Left lung (tissue), 14 donors: ENCODE results near the gene WTAP. TPM values are rescaled to one million over a fixed set of nuclear protein-coding genes. Genes with fewer than 3 reads are reported as not detected.
A peak's percentile ranks its signal among the peaks of the same experiment; 100 is the strongest.

Experiments
- ATAC-seq: fragments of 200-7000 bp; cut with Tn5 transposase; one replicate; pipeline ENCODE4 v1.9.1; 2020; ENCODE audit warnings: moderate library complexity
- DNase-seq, 4 donors: peaks; one replicate each; pipeline ENCODE4 v3.0.0-alpha.2; 2013 to 2020
- H3K27ac ChIP-seq, 2 donors: fragments of 200-600 bp; sonication (generic) in 1 of 2; one replicate each; pipeline versions ENCODE4 v1.5.0 to v1.8.0; 2020 to 2021
- H3K27me3 ChIP-seq, 2 donors: fragments of 200-600 bp; sonication (generic) in 1 of 2; one replicate each; pipeline versions ENCODE4 v1.5.0 to v1.8.0; 2020 to 2021
- H3K36me3 ChIP-seq, 2 donors: fragments of 200-600 bp; sonication (generic) in 1 of 2; one replicate each; pipeline versions ENCODE4 v1.5.0 to v1.8.0; 2020 to 2021
- H3K4me1 ChIP-seq, 2 donors: fragments of 200-600 bp; one replicate each; pipeline ENCODE4 v1.8.0; 2021
- H3K4me3 ChIP-seq, 2 donors: fragments of 200-600 bp; sonication (generic) in 1 of 2; one replicate each; pipeline versions ENCODE4 v1.5.0 to v1.8.0; 2020 to 2021; ENCODE audit warnings: mild to moderate bottlenecking in 1 of 2
- H3K9me3 ChIP-seq, 2 donors: fragments of 200-600 bp; sonication (generic) in 1 of 2; one replicate each; pipeline versions ENCODE4 v1.5.0 to v1.8.0; 2020 to 2021
- intact Hi-C, 2 donors: fragments of 100-400 bp; cut with DNase I; formaldehyde crosslinking; loops; one replicate each; pipeline versions ENCODE4 v1.11.2 to v1.14.2; 2022
- long read RNA-seq, 12 donors: library from polyadenylated mRNA in 2 of 12; unstranded in 2 of 12; transcript quantifications; one replicate each; pipeline ENCODE4 v2.0.0 and lab custom pipeline, GENCODE V29; 2019 to 2026
- polyA plus RNA-seq, 6 donors: library from polyadenylated mRNA; unstranded; fragments of 120-200 nt; gene quantifications; one replicate each; pipeline ENCODE4 v1.2.1, GENCODE V29; 2013; ENCODE audit not compliant: insufficient read length in 6 of 6
- total RNA-seq, 2 donors: library from RNA; stranded (reverse); fragmentation: NEBNext Ultra II Directional; extraction: Animal tissue kit (Norgen Biotek cat#: 25700); gene quantifications; one replicate each; pipeline ENCODE4 v1.2.1, GENCODE V29; 2021
- TF ChIP-seq, protein P1 (sequence below), 2 donors: fragments of 200-600 bp; sonication (generic) in 1 of 2; IDR thresholded peaks; one replicate each; pipeline versions ENCODE4 v1.5.0 to v1.8.0; 2021; ENCODE audit warnings: antibody characterized with exemption in 2 of 2
- donor health status: DM: no; HTN: yes; CAD: no.
- donor health status: DM: no; HTN: no; CAD: no.

The WTAP gene
- total RNA-seq (100 to 1,000 TPM in 1 of 2 donors, 10 to 100 TPM in 1; 66.6 to 104 TPM), polyA plus RNA-seq (100 to 1,000 TPM; 116 to 135 (median 128) TPM)
- long read RNA-seq, donor 1, transcript WTAP-201 (6 exons, 1,622 nt): major isoform, 28 of 69 reads
- long read RNA-seq, donor 1, partial matches to known transcripts: 36 of 69 reads
- long read RNA-seq, donor 1, other reads (novel, unspliced or antisense): 0 of 69 reads
- long read RNA-seq, donor 2, transcript WTAP-202 (8 exons, 3,656 nt): minor isoform, 6 of 56 reads
- long read RNA-seq, donor 2, transcript WTAP-206 (8 exons, 2,109 nt): minor isoform, 7 of 56 reads
- long read RNA-seq, donor 2, transcript WTAP-201 (6 exons, 1,622 nt): major isoform, 19 of 56 reads
- long read RNA-seq, donor 2, partial matches to known transcripts: 22 of 56 reads
- long read RNA-seq, donor 2, other reads (novel, unspliced or antisense): 0 of 56 reads
- long read RNA-seq, donor 3, transcript WTAP-201 (6 exons, 1,622 nt): major isoform, 22 of 72 reads
- long read RNA-seq, donor 3, partial matches to known transcripts: 44 of 72 reads
- long read RNA-seq, donor 3, other reads (novel, unspliced or antisense): 0 of 72 reads
- long read RNA-seq, donor 4, partial matches to known transcripts: 6 of 11 reads
- long read RNA-seq, donor 4, other reads (novel, unspliced or antisense): 3 of 11 reads
- long read RNA-seq, donor 5, transcript WTAP-201 (6 exons, 1,622 nt): major isoform, 23 of 80 reads
- long read RNA-seq, donor 5, transcript WTAP-206 (8 exons, 2,109 nt): minor isoform, 12 of 80 reads
- long read RNA-seq, donor 5, partial matches to known transcripts: 40 of 80 reads
- long read RNA-seq, donor 5, other reads (novel, unspliced or antisense): 0 of 80 reads
- long read RNA-seq, donor 6, transcript WTAP-201 (6 exons, 1,622 nt): major isoform, 18 of 37 reads
- long read RNA-seq, donor 6, partial matches to known transcripts: 11 of 37 reads
- long read RNA-seq, donor 6, other reads (novel, unspliced or antisense): 0 of 37 reads
- long read RNA-seq, donor 7, transcript WTAP-201 (6 exons, 1,622 nt): major isoform, 5 of 17 reads
- long read RNA-seq, donor 7, partial matches to known transcripts: 5 of 17 reads
- long read RNA-seq, donor 7, other reads (novel, unspliced or antisense): 0 of 17 reads
- long read RNA-seq, donor 8, transcript WTAP-201 (6 exons, 1,622 nt): major isoform, 17 of 38 reads
- long read RNA-seq, donor 8, transcript WTAP-206 (8 exons, 2,109 nt): minor isoform, 6 of 38 reads
- long read RNA-seq, donor 8, partial matches to known transcripts: 12 of 38 reads
- long read RNA-seq, donor 8, other reads (novel, unspliced or antisense): 0 of 38 reads
- long read RNA-seq, donor 9: 0 reads
- long read RNA-seq, donor 10, transcript WTAP-201 (6 exons, 1,622 nt): major isoform, 18 of 31 reads
- long read RNA-seq, donor 10, partial matches to known transcripts: 10 of 31 reads
- long read RNA-seq, donor 10, other reads (novel, unspliced or antisense): 1 of 31 reads
- long read RNA-seq, donor 11, transcript WTAP-201 (6 exons, 1,622 nt): major isoform, 17 of 95 reads
- long read RNA-seq, donor 11, transcript WTAP-206 (8 exons, 2,109 nt): minor isoform, 6 of 95 reads
- long read RNA-seq, donor 11, partial matches to known transcripts: 68 of 95 reads
- long read RNA-seq, donor 11, other reads (novel, unspliced or antisense): 0 of 95 reads
- long read RNA-seq, donor 12, transcript WTAP-201 (6 exons, 1,622 nt): major isoform, 9 of 30 reads
- long read RNA-seq, donor 12, partial matches to known transcripts: 15 of 30 reads
- long read RNA-seq, donor 12, other reads (novel, unspliced or antisense): 0 of 30 reads

DNA sequence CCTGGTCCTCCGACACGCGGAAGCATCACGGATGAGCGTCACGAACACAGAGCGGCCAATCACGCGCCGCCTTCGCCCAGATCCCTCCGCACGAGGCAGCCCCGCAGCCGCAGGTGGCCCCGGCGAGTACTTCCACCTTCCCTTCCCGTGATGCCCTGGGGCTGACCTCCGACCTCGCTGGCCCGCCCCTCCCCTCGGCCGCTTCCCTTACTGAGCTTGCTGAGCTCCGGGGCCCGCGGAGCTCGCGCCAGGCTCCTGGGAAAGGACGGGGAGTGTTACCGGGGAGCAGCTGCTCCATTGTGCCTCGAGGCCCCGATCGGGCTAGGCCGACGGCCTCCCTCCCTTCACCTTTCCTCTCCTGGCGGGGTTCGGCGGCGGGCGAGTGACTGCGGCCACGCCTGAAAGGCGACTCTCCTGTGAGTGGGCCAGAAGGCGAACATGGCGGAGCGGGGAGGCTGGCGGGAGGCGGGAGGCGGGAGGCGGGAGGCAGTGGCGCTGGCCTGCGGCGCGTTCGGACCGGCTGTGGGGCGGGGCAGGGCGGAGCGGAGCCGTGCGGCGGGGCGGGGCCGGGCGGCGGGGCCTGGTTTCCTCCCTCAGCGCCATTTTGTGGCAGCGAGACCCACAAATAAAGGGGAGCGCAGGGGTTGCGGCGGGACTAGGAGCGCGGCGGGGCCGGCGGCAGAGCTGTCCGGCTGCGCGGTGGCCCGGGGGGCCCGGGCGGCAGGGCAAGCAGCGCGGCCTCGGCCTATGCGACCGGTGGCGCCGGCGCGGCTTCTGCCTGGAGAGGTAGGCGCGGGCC, at the start of gene WTAP:
Gene WTAP, plus strand, starts transcription at position 589 of the 799 bp plus-strand sequence. CDS start 8,760 bp downstream, outside the sequence.
- Histone ChIP-seq H3K27ac (peak within 1 kb of the TSS; percentile 99), H3K27me3 (no peaks in the 10 kb centered on the region), H3K4me3 (peak within 1 kb of the TSS; percentile 87 to 94), H3K4me1 (peaks cover 5 to 66% of the 10 kb centered on the region in 2 donors), H3K36me3 (no peaks in the 10 kb centered on the region), H3K9me3 (no peaks in the 10 kb centered on the region)
- peak; percentile 95 for ATAC-seq
- TF ChIP-seq, protein P1, sequence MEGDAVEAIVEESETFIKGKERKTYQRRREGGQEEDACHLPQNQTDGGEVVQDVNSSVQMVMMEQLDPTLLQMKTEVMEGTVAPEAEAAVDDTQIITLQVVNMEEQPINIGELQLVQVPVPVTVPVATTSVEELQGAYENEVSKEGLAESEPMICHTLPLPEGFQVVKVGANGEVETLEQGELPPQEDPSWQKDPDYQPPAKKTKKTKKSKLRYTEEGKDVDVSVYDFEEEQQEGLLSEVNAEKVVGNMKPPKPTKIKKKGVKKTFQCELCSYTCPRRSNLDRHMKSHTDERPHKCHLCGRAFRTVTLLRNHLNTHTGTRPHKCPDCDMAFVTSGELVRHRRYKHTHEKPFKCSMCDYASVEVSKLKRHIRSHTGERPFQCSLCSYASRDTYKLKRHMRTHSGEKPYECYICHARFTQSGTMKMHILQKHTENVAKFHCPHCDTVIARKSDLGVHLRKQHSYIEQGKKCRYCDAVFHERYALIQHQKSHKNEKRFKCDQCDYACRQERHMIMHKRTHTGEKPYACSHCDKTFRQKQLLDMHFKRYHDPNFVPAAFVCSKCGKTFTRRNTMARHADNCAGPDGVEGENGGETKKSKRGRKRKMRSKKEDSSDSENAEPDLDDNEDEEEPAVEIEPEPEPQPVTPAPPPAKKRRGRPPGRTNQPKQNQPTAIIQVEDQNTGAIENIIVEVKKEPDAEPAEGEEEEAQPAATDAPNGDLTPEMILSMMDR (IDR thresholded peaks at IDR 0.05): peak in 1 of 2 donors; percentile 6
- peak; percentile 91 to 99 (median 96) for DNase-seq
- intact Hi-C loops: no loop called here

- intact Hi-C loops: no loop called here
Observed at GRCh38 chr6:159677506-159678165, 49.7 kb upstream of the WTAP start.

DNA sequence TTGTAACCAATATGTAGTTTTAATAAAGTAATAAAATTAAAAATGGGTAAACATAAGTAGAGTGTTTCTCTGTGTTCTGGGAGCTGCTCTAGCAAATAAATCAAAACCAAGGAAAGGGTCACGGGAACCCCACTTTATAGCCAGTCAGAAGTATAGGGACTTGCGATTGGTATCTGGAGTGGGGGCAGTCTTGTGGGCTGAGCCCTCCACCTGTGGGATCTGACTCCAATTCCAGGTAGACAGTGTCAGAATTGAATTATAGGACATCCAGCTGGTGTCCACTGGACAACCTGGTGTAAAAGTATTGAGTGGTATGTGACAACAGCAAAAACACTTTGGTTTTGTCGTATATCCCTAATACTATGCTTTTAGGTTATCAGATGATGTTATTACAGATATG, 48.7 kb upstream of the WTAP start:
- intact Hi-C loops: no loop called here
- H3K4me3 ChIP-seq: no peak overlapping the region
- ATAC-seq: no peak
- no peaks in the 10 kb centered on the region for H3K27me3 ChIP-seq
- no peak for DNase-seq
- H3K9me3 ChIP-seq: no peaks in the 10 kb centered on the region
- peak overlapping the region in 1 of 2 donors; percentile 64 for H3K27ac ChIP-seq
- H3K4me1 ChIP-seq: peaks cover 5 to 50% of the 10 kb centered on the region in 2 donors
- H3K36me3 ChIP-seq: peaks cover 0 to 71% of the 10 kb centered on the region in 2 donors
- TF ChIP-seq, protein P1 (IDR thresholded peaks at IDR 0.05): no peak

More at GRCh38 chr6:159677506-159678165, 49.7 kb upstream of the WTAP start:
- ATAC-seq: no peak
- no peak overlapping the region for H3K4me3 ChIP-seq
- no peak for DNase-seq
- no peaks in the 10 kb centered on the region for H3K27me3 ChIP-seq
- no peaks in the 10 kb centered on the region for H3K9me3 ChIP-seq
- TF ChIP-seq, protein P1 (IDR thresholded peaks at IDR 0.05): no peak
- peaks cover 5 to 40% of the 10 kb centered on the region in 2 donors for H3K4me1 ChIP-seq
- H3K36me3 ChIP-seq: peaks cover 0 to 62% of the 10 kb centered on the region in 2 donors
- H3K27ac ChIP-seq: peak overlapping the region in 1 of 2 donors; percentile 30
